Vagina (tissue), 2 donors: ENCODE data around the gene DOCK8. TPM values are rescaled to one million over a fixed set of nuclear protein-coding genes. Genes with fewer than 3 reads are reported as not detected.

Experiments
- DNase-seq, 2 donors: peaks; one replicate each; pipeline ENCODE4 v3.0.0-alpha.2; 2017; ENCODE audit errors: extremely low spot score in 2 of 2
- H3K27ac ChIP-seq: fragments of 200-600 bp; sonication (generic); one replicate; pipeline ENCODE4 v1.5.1; 2019
- H3K27me3 ChIP-seq: fragments of 200-600 bp; sonication (generic); one replicate; pipeline ENCODE4 v1.5.1; 2019
- H3K36me3 ChIP-seq, 2 donors: fragments of 200-600 bp; sonication (generic); one replicate each; pipeline ENCODE4 v1.5.1; 2017 to 2019
- H3K4me1 ChIP-seq: fragments of 200-600 bp; sonication (generic); one replicate; pipeline ENCODE4 v1.5.1; 2019
- H3K4me3 ChIP-seq, 2 donors: fragments of 200-600 bp; sonication (generic); 1 replicate in 1 of 2; 2 replicates in 1 of 2; pipeline ENCODE4 v1.5.1; 2016 to 2019
- H3K9me3 ChIP-seq: fragments of 200-600 bp; sonication (generic); one replicate; pipeline ENCODE4 v1.5.1; 2019
- POLR2A ChIP-seq, 2 donors: fragments of 450-650 bp; IDR thresholded peaks; one replicate each; pipeline ENCODE4 v1.6.1; 2017; ENCODE audit warnings: antibody characterized with exemption in 2 of 2, mild to moderate bottlenecking in 2 of 2, moderate library complexity in 2 of 2
- POLR2AphosphoS5 ChIP-seq, 2 donors: sonication (generic); formaldehyde crosslinking; IDR thresholded peaks; one replicate each; pipeline ENCODE4 v1.9.0; 2017; ENCODE audit warnings: antibody characterized with exemption in 2 of 2, mild to moderate bottlenecking in 2 of 2, low read depth in 1 of 2; ENCODE audit not compliant: insufficient read depth in 1 of 2
- intact Hi-C: fragments of 100-400 bp; cut with DNase I; formaldehyde crosslinking; loops from one replicate; pipeline ENCODE4 v1.15.1; 2023
- total RNA-seq: library from RNA; depleted of rRNA; stranded (reverse); fragments of >200 nt; gene quantifications from one replicate; pipeline ENCODE4 v1.2.3, GENCODE V29; 2016
- TF ChIP-seq, protein P1 (sequence below), 3 experiments: fragments of 450-650 bp in 2 of 3; fragments of 200-600 bp in 1 of 3; sonication (generic) in 1 of 3; IDR thresholded peaks; one replicate each; pipeline ENCODE4 v1.5.1; 2017 to 2019; ENCODE audit warnings: antibody characterized with exemption in 3 of 3, mild to moderate bottlenecking in 2 of 3, moderate library complexity in 2 of 3

Gene DOCK8
- total RNA-seq, 1 donor from 2014 or later, result 18.4 TPM

DNA sequence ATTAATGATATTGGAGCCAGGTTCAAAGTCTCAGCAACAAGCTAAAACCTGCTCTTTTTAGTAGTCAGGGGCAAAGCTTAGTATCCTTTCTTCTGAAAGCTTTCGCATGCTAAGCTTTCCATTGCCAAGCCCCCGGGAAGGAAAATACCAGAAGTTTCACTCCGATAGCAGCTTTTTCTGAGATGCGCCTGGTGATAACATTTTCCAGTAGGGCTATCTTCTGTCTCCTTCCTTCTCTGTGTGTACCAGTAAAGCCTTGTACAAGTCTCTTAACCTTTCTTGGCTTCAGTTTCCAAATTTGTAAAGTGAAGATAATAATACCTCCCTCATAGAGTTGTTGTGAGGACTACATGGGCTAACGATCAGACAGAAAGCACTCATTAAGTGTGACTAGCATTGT, 36.7 kb downstream of the DOCK8 start:
- no peak overlapping the region for H3K4me3 ChIP-seq
- H3K4me1 ChIP-seq, result no peaks in the 10 kb centered on the region
- no peaks in the 10 kb centered on the region for H3K36me3 ChIP-seq
- intact Hi-C loops, result no loop called here
- no peak overlapping the region for H3K27ac ChIP-seq
- no peak for TF ChIP-seq POLR2A (IDR thresholded peaks at IDR 0.05)
- H3K27me3 ChIP-seq, result no peaks in the 10 kb centered on the region
- no peaks in the 10 kb centered on the region for H3K9me3 ChIP-seq
- DNase-seq, result no peak

- Histone ChIP-seq H3K27me3 (no peaks in the 10 kb centered on the region), H3K4me1 (no peaks in the 10 kb centered on the region), H3K9me3 (no peaks in the 10 kb centered on the region), H3K36me3 (no peaks in the 10 kb centered on the region), H3K4me3 (no peak overlapping the region), H3K27ac (no peak overlapping the region)
- TF ChIP-seq, protein P1, sequence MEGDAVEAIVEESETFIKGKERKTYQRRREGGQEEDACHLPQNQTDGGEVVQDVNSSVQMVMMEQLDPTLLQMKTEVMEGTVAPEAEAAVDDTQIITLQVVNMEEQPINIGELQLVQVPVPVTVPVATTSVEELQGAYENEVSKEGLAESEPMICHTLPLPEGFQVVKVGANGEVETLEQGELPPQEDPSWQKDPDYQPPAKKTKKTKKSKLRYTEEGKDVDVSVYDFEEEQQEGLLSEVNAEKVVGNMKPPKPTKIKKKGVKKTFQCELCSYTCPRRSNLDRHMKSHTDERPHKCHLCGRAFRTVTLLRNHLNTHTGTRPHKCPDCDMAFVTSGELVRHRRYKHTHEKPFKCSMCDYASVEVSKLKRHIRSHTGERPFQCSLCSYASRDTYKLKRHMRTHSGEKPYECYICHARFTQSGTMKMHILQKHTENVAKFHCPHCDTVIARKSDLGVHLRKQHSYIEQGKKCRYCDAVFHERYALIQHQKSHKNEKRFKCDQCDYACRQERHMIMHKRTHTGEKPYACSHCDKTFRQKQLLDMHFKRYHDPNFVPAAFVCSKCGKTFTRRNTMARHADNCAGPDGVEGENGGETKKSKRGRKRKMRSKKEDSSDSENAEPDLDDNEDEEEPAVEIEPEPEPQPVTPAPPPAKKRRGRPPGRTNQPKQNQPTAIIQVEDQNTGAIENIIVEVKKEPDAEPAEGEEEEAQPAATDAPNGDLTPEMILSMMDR (IDR thresholded peaks at IDR 0.05), result no peak
- TF ChIP-seq POLR2AphosphoS5 (IDR thresholded peaks at IDR 0.05; ENCODE audit: insufficient read depth in 1 of 2, low read depth in 1 of 2) (no peak), POLR2A (IDR thresholded peaks at IDR 0.05) (no peak)
- intact Hi-C loops, result no loop called here
- DNase-seq, result no peak
Observed at GRCh38 chr9:253539-253938, 38.9 kb downstream of the DOCK8 start.

DNA sequence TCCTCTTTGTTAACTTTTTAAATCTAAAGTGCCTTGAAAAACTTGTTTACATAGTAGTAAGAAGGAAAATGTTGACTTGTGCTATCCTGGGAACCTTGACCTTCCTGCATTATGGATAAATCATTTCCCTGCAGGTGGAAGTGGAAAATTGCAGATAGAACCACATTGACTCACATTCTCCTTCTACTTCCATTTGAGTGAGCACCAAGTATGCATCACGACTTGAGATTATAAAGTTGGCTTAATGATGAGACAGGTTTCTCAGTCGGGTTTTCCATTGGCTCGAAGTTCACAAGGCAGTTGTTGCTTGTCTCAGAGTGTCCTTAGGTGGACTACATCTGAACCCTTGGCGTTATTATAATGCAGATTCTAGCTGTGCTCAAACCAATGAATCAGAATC, 39.9 kb downstream of the DOCK8 start:
- H3K27ac ChIP-seq, result no peak overlapping the region
- TF ChIP-seq POLR2A (IDR thresholded peaks at IDR 0.05), result no peak
- TF ChIP-seq, protein P1 (IDR thresholded peaks at IDR 0.05), result no peak
- no peak for TF ChIP-seq POLR2AphosphoS5 (IDR thresholded peaks at IDR 0.05; ENCODE audit: insufficient read depth in 1 of 2, low read depth in 1 of 2)
- no peaks in the 10 kb centered on the region for H3K4me1 ChIP-seq
- H3K4me3 ChIP-seq, result no peak overlapping the region
- H3K27me3 ChIP-seq, result no peaks in the 10 kb centered on the region
- H3K36me3 ChIP-seq, result no peaks in the 10 kb centered on the region
- H3K9me3 ChIP-seq, result no peaks in the 10 kb centered on the region
- no peak for DNase-seq
- intact Hi-C loops, result no loop called here

GRCh38 chr9:257957-258356, 43.3 kb downstream of the DOCK8 start:
- no peak overlapping the region for H3K4me3 ChIP-seq
- H3K27me3 ChIP-seq, result no peaks in the 10 kb centered on the region
- H3K27ac ChIP-seq, result no peak overlapping the region
- TF ChIP-seq POLR2A (IDR thresholded peaks at IDR 0.05), result no peak
- no peak for TF ChIP-seq POLR2AphosphoS5 (IDR thresholded peaks at IDR 0.05; ENCODE audit: insufficient read depth in 1 of 2, low read depth in 1 of 2)
- TF ChIP-seq, protein P1 (IDR thresholded peaks at IDR 0.05), result no peak
- no peaks in the 10 kb centered on the region for H3K36me3 ChIP-seq
- DNase-seq, result no peak
- no peaks in the 10 kb centered on the region for H3K4me1 ChIP-seq
- intact Hi-C loops, result no loop called here
- no peaks in the 10 kb centered on the region for H3K9me3 ChIP-seq

DNA sequence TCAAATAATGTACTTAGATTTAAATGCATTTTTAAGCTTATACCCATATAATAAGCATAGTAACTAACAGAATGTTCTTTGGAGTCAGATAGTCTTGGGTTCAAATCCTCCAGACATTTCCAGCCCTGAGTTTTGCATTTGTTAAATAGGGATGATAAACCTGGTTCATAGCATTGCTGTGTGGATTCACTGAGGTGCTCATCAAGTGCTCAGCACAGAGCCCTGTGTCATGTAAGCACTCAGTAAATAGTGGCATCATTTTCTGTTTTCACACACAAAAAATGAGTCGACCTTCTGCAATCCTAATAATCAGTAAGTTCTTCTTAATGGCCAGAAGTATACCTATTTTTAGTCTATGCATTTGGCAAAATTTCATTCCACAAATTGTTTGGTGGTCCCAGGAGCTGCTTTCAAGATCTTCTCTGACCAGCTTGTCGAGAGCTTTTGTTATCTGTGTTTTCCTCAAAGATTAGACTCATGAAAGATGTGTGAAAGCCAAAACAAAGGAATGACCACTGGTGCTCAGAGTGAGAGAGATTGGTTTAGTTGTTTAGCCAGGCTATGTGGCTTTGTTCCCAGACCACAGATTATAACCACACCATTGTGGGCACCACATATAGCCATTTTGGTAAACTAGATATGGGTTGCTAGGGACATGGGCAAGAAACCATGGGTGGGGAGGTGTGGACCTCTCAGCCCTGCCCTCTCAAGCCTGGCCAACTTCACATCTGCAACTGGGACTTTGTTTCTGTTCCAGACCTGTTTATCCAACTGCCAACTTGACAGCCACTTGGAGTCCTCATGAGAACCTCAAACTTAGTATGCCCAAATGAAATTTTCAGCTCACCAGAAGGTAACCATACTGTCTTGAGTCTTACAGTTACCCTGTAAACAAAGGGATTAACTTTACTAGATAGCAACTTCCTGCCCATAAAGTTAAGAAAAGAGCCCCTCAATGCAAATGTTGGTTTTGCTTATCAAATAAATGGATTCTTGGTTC, 45.0 kb downstream of the DOCK8 start:
- no peak overlapping the region for H3K27ac ChIP-seq
- intact Hi-C loops, result no loop called here
- no peak for DNase-seq
- H3K36me3 ChIP-seq, result no peaks in the 10 kb centered on the region
- TF ChIP-seq, protein P1 (IDR thresholded peaks at IDR 0.05), result no peak
- TF ChIP-seq POLR2A (IDR thresholded peaks at IDR 0.05) (no peak), POLR2AphosphoS5 (IDR thresholded peaks at IDR 0.05; ENCODE audit: insufficient read depth in 1 of 2, low read depth in 1 of 2) (no peak)
- no peak overlapping the region for H3K4me3 ChIP-seq
- no peaks in the 10 kb centered on the region for H3K27me3 ChIP-seq
- H3K9me3 ChIP-seq, result no peaks in the 10 kb centered on the region
- H3K4me1 ChIP-seq, result no peaks in the 10 kb centered on the region
